ENCODE measurements around the gene GPR132. TPM values are rescaled to one million over a fixed set of nuclear protein-coding genes. Genes with fewer than 3 reads are reported as not detected.

The GPR132 gene
- total and polyA plus RNA-seq, 2 donors from 2014 or later: 0.17 to 4.2 TPM

GRCh38 chr14:105059035-105059924 lies 6.0 kb downstream of the GPR132 start:
- FAIRE-seq (no peak), DNase-seq (peak in 2 of 5 donors; percentile 51 to 82)
- TF ChIP-seq CTCF (IDR thresholded peaks at IDR 0.05; ENCODE audit: borderline replicate concordance, extremely low read depth, insufficient read depth): no peak
- H3K4me1 ChIP-seq (ENCODE audit: control insufficient read depth in 2 of 3, insufficient read depth in 2 of 3, low read depth in 1 of 3, low read length in 3 of 3): peaks cover 0 to 13% (median 0%) of the 10 kb centered on the region in 3 donors
- no peak overlapping the region for H3K27ac ChIP-seq (ENCODE audit: low read depth in 2 of 2, low read length in 2 of 2)
- intact Hi-C loops (cut with DNase I): no loop called here
- no peak overlapping the region for H3K9ac ChIP-seq (ENCODE audit: low read length in 3 of 3)
- no peaks in the 10 kb centered on the region for H3K36me3 ChIP-seq (ENCODE audit: control insufficient read depth in 2 of 3, insufficient read depth in 3 of 3, low read length in 3 of 3)
- H3K27me3 ChIP-seq (ENCODE audit: control insufficient read depth, insufficient read depth, low read length): no peaks in the 10 kb centered on the region
- H3K9me3 ChIP-seq (ENCODE audit: control insufficient read depth in 2 of 3, insufficient read depth in 1 of 3, low read length in 3 of 3): no peaks in the 10 kb centered on the region
- no peak overlapping the region for H3K4me3 ChIP-seq (ENCODE audit: low read length in 3 of 3)

GRCh38 chr14:105058521-105059034 lies 6.7 kb downstream of the GPR132 start:
- H3K36me3 ChIP-seq (ENCODE audit: control insufficient read depth in 2 of 3, insufficient read depth in 3 of 3, low read length in 3 of 3): no peaks in the 10 kb centered on the region
- no peaks in the 10 kb centered on the region for H3K9me3 ChIP-seq (ENCODE audit: control insufficient read depth in 2 of 3, insufficient read depth in 1 of 3, low read length in 3 of 3)
- DNase-seq (peak in 1 of 5 donors; percentile 77), FAIRE-seq (no peak)
- H3K4me1 ChIP-seq (ENCODE audit: control insufficient read depth in 2 of 3, insufficient read depth in 2 of 3, low read depth in 1 of 3, low read length in 3 of 3): peaks cover 0 to 13% (median 0%) of the 10 kb centered on the region in 3 donors
- no peak overlapping the region for H3K9ac ChIP-seq (ENCODE audit: low read length in 3 of 3)
- intact Hi-C loops (cut with DNase I): no loop called here
- H3K27me3 ChIP-seq (ENCODE audit: control insufficient read depth, insufficient read depth, low read length): no peaks in the 10 kb centered on the region
- no peak overlapping the region for H3K4me3 ChIP-seq (ENCODE audit: low read length in 3 of 3)
- no peak for TF ChIP-seq CTCF (IDR thresholded peaks at IDR 0.05; ENCODE audit: borderline replicate concordance, extremely low read depth, insufficient read depth)
- H3K27ac ChIP-seq (ENCODE audit: low read depth in 2 of 2, low read length in 2 of 2): no peak overlapping the region

GRCh38 chr14:105056303-105056831 lies 8.9 kb downstream of the GPR132 start:
- Histone ChIP-seq H3K27me3 (ENCODE audit: control insufficient read depth, insufficient read depth, low read length) (no peaks in the 10 kb centered on the region), H3K9me3 (ENCODE audit: control insufficient read depth in 2 of 3, insufficient read depth in 1 of 3, low read length in 3 of 3) (no peaks in the 10 kb centered on the region), H3K4me1 (ENCODE audit: control insufficient read depth in 2 of 3, insufficient read depth in 2 of 3, low read depth in 1 of 3, low read length in 3 of 3) (peaks cover 0 to 10% (median 0%) of the 10 kb centered on the region in 3 donors), H3K27ac (ENCODE audit: low read depth in 2 of 2, low read length in 2 of 2) (no peak overlapping the region), H3K9ac (ENCODE audit: low read length in 3 of 3) (no peak overlapping the region), H3K4me3 (ENCODE audit: low read length in 3 of 3) (no peak overlapping the region), H3K36me3 (ENCODE audit: control insufficient read depth in 2 of 3, insufficient read depth in 3 of 3, low read length in 3 of 3) (no peaks in the 10 kb centered on the region)
- intact Hi-C loops (cut with DNase I): no loop called here
- TF ChIP-seq CTCF (IDR thresholded peaks at IDR 0.05; ENCODE audit: borderline replicate concordance, extremely low read depth, insufficient read depth): no peak
- no peak for FAIRE-seq
- peak in 2 of 5 donors; percentile 35 to 69 for DNase-seq
